Uterus (tissue), 2 donors: ENCODE data around the gene LACTB.

Experiments used
- POLR2A ChIP-seq, 2 donors: fragments of 450-650 bp; IDR thresholded peaks; one replicate each; pipeline ENCODE4 v1.6.1; 2016; ENCODE audit warnings: antibody characterized with exemption in 2 of 2, mild to moderate bottlenecking in 1 of 2, moderate library complexity in 1 of 2
- TF ChIP-seq, protein P1 (sequence below), 4 experiments: fragments of 200-600 bp in 2 of 4; fragments of 450-650 bp in 2 of 4; sonication (generic) in 2 of 4; IDR thresholded peaks; one replicate each; pipeline ENCODE4 v1.5.1; 2016 to 2019; ENCODE audit warnings: antibody characterized with exemption in 4 of 4, mild to moderate bottlenecking in 2 of 4, moderate library complexity in 1 of 4

DNA sequence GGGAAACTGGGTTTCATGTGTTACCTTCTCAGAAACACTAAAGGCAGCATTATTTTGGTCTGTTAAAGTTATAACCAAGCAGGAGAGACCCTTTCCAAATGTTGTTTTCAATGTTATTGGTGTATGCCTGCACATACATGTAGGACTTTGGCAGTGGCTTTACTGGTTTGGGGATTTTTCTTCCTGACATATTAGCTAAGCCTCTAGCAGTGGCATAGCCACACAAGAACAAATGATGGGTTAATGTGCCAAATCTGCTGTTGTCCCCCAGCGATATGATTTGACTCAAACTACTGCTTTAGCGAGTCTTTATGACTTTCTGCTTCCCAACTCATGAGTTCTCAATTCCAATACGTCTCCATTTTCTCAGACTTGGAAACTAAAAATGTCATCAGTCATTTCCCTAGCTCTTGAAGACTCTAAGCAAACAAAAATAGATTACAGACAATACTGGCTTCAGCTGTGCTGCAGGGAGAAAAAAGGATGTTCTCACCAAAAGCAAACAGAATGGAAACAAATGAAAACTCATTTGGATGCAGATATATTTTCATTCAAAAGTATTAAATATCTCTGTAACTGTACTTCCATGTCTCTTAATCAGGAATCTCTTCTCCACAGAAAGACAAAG is 49.5 kb upstream of the LACTB start:
- TF ChIP-seq, protein P1, sequence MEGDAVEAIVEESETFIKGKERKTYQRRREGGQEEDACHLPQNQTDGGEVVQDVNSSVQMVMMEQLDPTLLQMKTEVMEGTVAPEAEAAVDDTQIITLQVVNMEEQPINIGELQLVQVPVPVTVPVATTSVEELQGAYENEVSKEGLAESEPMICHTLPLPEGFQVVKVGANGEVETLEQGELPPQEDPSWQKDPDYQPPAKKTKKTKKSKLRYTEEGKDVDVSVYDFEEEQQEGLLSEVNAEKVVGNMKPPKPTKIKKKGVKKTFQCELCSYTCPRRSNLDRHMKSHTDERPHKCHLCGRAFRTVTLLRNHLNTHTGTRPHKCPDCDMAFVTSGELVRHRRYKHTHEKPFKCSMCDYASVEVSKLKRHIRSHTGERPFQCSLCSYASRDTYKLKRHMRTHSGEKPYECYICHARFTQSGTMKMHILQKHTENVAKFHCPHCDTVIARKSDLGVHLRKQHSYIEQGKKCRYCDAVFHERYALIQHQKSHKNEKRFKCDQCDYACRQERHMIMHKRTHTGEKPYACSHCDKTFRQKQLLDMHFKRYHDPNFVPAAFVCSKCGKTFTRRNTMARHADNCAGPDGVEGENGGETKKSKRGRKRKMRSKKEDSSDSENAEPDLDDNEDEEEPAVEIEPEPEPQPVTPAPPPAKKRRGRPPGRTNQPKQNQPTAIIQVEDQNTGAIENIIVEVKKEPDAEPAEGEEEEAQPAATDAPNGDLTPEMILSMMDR (IDR thresholded peaks at IDR 0.05): no peak
- no peak for TF ChIP-seq POLR2A (IDR thresholded peaks at IDR 0.05)
